Nephron (organoid): ENCODE results near the gene MAGI1.

Experiments
- H3K27ac Mint-ChIP-seq, 3 experiments: 2 replicates each; pipeline ENCODE4 v1.8.0; 2020; ENCODE audit warnings: mixed read lengths in 3 of 3, mild to moderate bottlenecking in 2 of 3, moderate library complexity in 1 of 3
- H3K27me3 Mint-ChIP-seq: 2 replicates; pipeline ENCODE4 v1.8.0; 2021; ENCODE audit warnings: low read depth, mild to moderate bottlenecking, moderate library complexity, mixed read lengths
- H3K36me3 Mint-ChIP-seq: 2 replicates; pipeline ENCODE4 v1.8.0; 2020; ENCODE audit warnings: low read depth, mixed read lengths
- H3K4me1 Mint-ChIP-seq: 2 replicates; pipeline ENCODE4 v1.8.0; 2020; ENCODE audit warnings: mixed read lengths
- H3K4me3 Mint-ChIP-seq, 3 experiments: 2 replicates each; pipeline ENCODE4 v1.8.0; 2020; ENCODE audit warnings: mild to moderate bottlenecking in 3 of 3, mixed read lengths in 3 of 3, moderate library complexity in 2 of 3
- H3K9me3 Mint-ChIP-seq: 2 replicates; pipeline ENCODE4 v1.8.0; 2020; ENCODE audit warnings: mixed read lengths
- TF ChIP-seq, protein P1 (sequence below), 3 experiments: fragments of 200-600 bp; sonication (generic); IDR thresholded peaks; one replicate each; pipeline ENCODE4 v1.5.0; 2021; ENCODE audit warnings: antibody characterized with exemption in 3 of 3; ENCODE audit not compliant: unreplicated experiment in 3 of 3

MAGI1 gene

DNA sequence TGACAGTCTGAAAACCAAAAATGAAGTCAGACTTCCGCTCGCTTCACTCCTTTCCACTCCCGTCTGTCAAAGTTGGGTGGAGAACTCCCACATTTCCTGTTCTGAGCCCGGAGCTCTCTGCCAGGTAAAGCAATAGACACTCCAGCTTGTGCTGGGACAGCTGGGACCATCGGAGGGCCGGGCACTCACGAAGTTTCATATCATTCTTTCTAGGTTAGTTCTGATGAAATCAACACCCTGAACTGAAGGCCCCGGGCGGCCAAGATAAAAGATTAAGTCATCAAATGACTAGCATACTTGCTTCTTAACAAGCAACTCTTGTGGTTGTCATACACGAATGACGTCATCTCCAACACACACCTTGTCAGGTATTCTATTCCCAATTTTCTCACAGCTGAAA, 42.1 kb downstream of the MAGI1 start:
- Mint-ChIP-seq H3K9me3 (no peaks in the 10 kb centered on the region), H3K27ac (no peak overlapping the region), H3K27me3 (peaks cover 3% of the 10 kb centered on the region), H3K4me1 (peaks cover 31% of the 10 kb centered on the region), H3K36me3 (peaks cover 4% of the 10 kb centered on the region), H3K4me3 (no peak overlapping the region)
- TF ChIP-seq, protein P1, sequence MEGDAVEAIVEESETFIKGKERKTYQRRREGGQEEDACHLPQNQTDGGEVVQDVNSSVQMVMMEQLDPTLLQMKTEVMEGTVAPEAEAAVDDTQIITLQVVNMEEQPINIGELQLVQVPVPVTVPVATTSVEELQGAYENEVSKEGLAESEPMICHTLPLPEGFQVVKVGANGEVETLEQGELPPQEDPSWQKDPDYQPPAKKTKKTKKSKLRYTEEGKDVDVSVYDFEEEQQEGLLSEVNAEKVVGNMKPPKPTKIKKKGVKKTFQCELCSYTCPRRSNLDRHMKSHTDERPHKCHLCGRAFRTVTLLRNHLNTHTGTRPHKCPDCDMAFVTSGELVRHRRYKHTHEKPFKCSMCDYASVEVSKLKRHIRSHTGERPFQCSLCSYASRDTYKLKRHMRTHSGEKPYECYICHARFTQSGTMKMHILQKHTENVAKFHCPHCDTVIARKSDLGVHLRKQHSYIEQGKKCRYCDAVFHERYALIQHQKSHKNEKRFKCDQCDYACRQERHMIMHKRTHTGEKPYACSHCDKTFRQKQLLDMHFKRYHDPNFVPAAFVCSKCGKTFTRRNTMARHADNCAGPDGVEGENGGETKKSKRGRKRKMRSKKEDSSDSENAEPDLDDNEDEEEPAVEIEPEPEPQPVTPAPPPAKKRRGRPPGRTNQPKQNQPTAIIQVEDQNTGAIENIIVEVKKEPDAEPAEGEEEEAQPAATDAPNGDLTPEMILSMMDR (IDR thresholded peaks at IDR 0.05; ENCODE audit: unreplicated experiment in 3 of 3) = no peak

DNA sequence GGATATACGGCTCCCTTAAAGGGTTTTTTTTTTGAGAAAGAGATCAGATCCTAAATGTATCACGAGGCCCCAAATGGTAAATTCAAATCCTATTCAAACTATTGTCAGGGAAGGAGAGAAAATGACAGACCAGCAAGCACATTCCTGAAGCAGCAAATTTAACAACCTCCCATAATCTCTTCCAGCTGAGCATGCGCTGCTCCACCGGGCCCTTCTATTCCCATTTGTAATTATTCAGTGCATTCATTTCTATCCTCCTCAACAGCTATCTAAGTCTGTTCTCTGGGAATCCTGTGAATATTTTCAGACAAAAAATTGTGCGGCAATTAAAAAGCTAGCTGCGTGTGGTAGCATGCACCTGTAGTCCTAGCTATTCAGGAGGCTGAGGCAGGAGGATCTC, 43.2 kb downstream of the MAGI1 start:
- TF ChIP-seq, protein P1 (IDR thresholded peaks at IDR 0.05; ENCODE audit: unreplicated experiment in 3 of 3) = no peak
- H3K36me3 Mint-ChIP-seq = peaks cover 4% of the 10 kb centered on the region
- H3K4me1 Mint-ChIP-seq = peaks cover 31% of the 10 kb centered on the region
- no peaks in the 10 kb centered on the region for H3K9me3 Mint-ChIP-seq
- H3K27me3 Mint-ChIP-seq = peaks cover 3% of the 10 kb centered on the region
- no peak overlapping the region for H3K4me3 Mint-ChIP-seq
- peak overlapping the region in 1 of 3 experiments; percentile 34 for H3K27ac Mint-ChIP-seq

DNA sequence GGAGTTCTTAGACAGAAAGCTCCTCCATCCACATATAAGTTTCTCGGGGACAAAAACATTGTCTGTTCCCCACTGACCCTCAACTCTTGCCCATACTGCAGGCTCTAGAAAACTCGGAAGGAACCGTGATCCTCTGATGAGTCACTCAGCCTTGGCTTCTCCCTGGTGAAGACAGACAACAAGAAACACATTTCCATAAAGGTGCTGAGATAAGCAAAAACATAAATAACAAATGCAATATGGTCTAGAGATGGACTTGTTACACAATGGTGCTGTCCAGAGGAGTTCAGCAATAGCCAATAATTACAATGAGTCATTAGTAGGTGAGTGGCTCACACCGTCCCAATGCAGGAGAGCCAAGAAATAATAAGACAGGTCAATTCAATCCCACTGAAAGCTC, 43.7 kb downstream of the MAGI1 start:
- Mint-ChIP-seq H3K4me1 (peaks cover 35% of the 10 kb centered on the region), H3K9me3 (no peaks in the 10 kb centered on the region), H3K36me3 (peaks cover 4% of the 10 kb centered on the region), H3K27me3 (peaks cover 3% of the 10 kb centered on the region), H3K4me3 (no peak overlapping the region), H3K27ac (no peak overlapping the region)
- TF ChIP-seq, protein P1 (IDR thresholded peaks at IDR 0.05; ENCODE audit: unreplicated experiment in 3 of 3) = no peak

DNA sequence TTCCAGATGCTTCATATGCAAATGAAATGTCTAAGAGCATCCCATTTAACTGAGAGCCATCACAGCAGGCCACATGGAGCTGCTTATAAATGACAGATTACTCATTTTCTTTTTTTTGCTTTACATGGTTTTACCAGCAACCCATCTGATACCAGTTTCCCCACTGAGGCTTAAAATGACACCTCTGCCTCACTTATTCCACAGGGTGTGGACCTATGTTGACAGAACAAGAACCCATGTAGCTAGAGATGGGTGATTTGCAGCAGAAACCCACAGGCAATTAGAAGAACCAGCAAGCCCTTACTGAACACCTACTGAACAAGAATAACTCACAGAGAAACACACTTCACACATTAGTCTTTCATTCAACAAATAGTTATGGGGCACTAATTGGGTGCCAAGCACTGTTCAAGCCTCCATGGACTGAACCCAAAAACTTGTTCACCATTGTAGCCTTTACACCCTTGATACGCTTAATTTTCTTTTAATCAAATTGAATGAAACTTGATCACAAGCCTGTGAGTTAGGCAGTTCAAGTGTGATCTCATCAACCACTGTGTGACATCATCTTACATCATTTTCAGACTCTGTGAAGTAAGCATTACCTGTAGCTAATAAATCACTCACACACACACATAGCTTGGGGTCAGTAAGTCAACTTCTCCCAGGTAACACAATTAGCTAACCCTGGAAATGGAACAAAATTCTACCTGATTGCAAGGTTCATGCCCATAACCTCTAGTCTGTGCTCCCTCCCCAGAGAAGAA, 45.4 kb downstream of the MAGI1 start:
- Mint-ChIP-seq H3K36me3 (peaks cover 4% of the 10 kb centered on the region), H3K4me1 (peaks cover 49% of the 10 kb centered on the region), H3K4me3 (no peak overlapping the region), H3K9me3 (no peaks in the 10 kb centered on the region), H3K27ac (no peak overlapping the region), H3K27me3 (peaks cover 3% of the 10 kb centered on the region)
- TF ChIP-seq, protein P1 (IDR thresholded peaks at IDR 0.05; ENCODE audit: unreplicated experiment in 3 of 3) = no peak

DNA sequence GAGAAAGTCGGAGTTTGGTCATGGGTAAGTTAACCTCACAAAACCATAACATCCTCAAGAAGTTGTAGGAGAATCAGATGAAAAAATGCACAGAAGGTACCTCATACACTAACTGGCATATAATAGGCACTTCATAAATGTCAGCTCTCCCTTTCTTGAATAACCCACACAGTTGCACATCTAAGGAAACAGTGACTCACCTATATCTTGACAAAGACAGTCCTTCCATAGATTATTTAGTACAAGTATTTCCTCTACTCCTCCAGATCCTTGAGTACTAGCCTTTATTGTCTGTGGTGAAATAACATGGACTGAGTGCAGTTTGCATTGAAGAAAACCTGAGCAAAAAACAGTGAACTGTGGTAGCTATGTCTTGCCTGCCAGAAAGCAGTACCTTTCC, 46.6 kb downstream of the MAGI1 start:
- Mint-ChIP-seq H3K36me3 (peaks cover 4% of the 10 kb centered on the region), H3K9me3 (no peaks in the 10 kb centered on the region), H3K4me3 (no peak overlapping the region), H3K27me3 (peaks cover 3% of the 10 kb centered on the region), H3K4me1 (peaks cover 56% of the 10 kb centered on the region), H3K27ac (no peak overlapping the region)
- TF ChIP-seq, protein P1 (IDR thresholded peaks at IDR 0.05; ENCODE audit: unreplicated experiment in 3 of 3) = no peak
